ENCODE results near the gene CEBPE.

The CEBPE gene

GRCh38 chr14:23101986-23102625, 16.9 kb downstream of the CEBPE start:
- DNase-seq, result no peak

- no peak for DNase-seq
Observed at GRCh38 chr14:23101213-23101970, 17.7 kb downstream of the CEBPE start.

GRCh38 chr14:23099212-23099861, 19.7 kb downstream of the CEBPE start:
- DNase-seq, result no peak

GRCh38 chr14:23097786-23098185, 21.3 kb downstream of the CEBPE start:
- no peak for DNase-seq

- DNase-seq, result no peak
Observed at GRCh38 chr14:23095196-23096108, 23.6 kb downstream of the CEBPE start, which contains the start of gene C14orf119. TSS of gene C14orf119 (plus strand) at chr14:23095505. CDS start at chr14:23097659, 2,154 bp downstream.

- DNase-seq, result no peak
Observed at GRCh38 chr14:23094666-23095195, 24.3 kb downstream of the CEBPE start, which contains the start of gene ACIN1. TSS of gene ACIN1 (minus strand) at chr14:23095136. CDS start at chr14:23095112, 24 bp downstream.

GRCh38 chr14:23093991-23094665, 24.9 kb downstream of the CEBPE start:
- no peak for DNase-seq

- DNase-seq, result no peak
Observed at GRCh38 chr14:23093526-23093925, 25.5 kb downstream of the CEBPE start.

GRCh38 chr14:23093104-23093503, 26.0 kb downstream of the CEBPE start:
- DNase-seq, result no peak

GRCh38 chr14:23091294-23092225, 27.5 kb downstream of the CEBPE start:
- no peak for DNase-seq

GRCh38 chr14:23090254-23090636, 28.8 kb downstream of the CEBPE start:
- no peak for DNase-seq

- no peak for DNase-seq
Observed at GRCh38 chr14:23089498-23090253, 29.4 kb downstream of the CEBPE start.

- no peak for DNase-seq
Observed at GRCh38 chr14:23086565-23086964, 32.5 kb downstream of the CEBPE start.

GRCh38 chr14:23085458-23085857, 33.6 kb downstream of the CEBPE start:
- DNase-seq, result no peak

- DNase-seq, result no peak
Observed at GRCh38 chr14:23080474-23080873, 38.6 kb downstream of the CEBPE start.

- DNase-seq, result no peak
Observed at GRCh38 chr14:23079716-23080115, 39.3 kb downstream of the CEBPE start.

- no peak for DNase-seq
Observed at GRCh38 chr14:23078692-23079116, 40.4 kb downstream of the CEBPE start.

GRCh38 chr14:23077962-23078361, 41.1 kb downstream of the CEBPE start:
- no peak for DNase-seq

- DNase-seq, result no peak
Observed at GRCh38 chr14:23076785-23077408, 42.2 kb downstream of the CEBPE start.
